Measurements from ENCODE around the gene NAV2.
A peak's percentile ranks its signal among the peaks of the same experiment; 100 is the strongest.

Gene NAV2

DNA sequence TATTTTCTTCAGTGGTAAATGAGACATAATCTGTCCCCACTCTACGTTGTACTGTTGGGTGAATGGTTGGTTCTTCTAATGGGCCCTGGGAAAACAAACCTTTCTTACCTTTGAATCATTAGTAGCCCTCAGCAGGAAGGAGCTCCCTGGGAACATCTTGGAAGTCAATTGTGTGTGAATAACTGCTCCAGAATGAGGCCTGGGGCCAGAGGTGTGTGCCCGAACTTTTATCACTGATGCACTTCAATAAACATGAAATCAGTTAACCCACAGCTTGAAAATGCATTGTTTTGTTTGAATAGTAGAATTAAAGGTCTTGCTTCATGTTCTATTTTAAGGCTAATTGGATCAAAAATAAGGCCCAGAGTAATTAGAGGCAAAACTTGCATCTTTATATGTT, 67.1 kb downstream of the NAV2 start:
- no peak for DNase-seq

DNA sequence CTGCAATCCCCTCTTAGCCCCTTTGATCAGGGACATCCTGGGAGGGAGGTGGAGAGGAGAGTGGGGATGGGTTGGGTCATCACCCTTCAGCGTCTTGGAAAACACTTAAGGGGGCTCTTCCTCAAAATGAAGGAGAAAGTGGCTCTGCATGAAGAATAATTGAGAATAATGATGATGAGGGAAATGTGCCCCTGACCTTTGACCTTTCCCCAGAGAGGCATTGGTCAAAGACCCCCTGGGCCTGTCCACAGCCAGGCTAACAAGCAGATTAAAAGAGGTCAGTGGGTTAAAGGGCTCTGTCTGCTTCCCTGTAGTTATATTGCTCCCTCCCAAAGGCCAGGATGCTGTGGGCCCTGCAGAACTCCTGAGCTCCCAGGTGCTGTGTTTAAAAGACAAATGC, 68.7 kb downstream of the NAV2 start:
- DNase-seq: no peak

DNA sequence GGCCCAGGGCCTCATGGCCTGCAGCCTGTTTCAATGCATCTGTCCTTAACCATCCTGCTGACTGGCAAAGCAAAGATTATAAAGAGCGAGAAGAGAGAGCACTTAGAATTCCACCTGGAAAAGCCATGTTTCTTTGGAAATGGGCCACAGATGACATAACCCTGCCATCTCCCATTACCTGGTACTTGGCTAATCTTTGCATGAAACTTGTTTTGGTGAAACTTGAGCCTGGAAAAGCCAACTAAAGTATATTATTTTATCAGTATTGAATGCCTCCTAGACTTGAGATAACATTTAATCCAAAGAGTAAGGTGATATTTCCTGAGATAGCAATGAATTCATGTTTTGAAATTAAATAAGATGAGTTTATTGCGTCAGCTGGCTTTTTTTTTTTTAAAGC, 72.6 kb downstream of the NAV2 start:
- DNase-seq: no peak

DNA sequence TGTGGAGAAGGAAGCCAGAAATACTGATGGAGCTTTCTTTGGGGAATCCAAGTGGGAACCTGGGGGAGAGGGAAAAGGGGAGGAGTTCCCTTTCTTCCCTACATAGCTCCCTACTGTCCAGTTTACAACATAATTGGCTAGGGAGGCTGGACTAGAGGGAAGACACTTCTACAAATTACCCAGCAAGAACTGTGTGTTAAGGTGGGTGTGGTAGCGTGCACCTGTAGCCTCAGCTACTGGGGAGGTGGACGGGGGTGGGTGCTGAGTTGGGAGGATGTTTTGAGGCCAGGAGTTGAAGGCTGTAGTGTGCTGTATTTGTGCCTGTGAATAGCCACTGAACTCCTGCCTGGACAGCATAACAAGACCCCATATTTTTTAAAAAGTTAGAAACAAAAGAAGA, 74.0 kb downstream of the NAV2 start:
- DNase-seq: no peak

DNA sequence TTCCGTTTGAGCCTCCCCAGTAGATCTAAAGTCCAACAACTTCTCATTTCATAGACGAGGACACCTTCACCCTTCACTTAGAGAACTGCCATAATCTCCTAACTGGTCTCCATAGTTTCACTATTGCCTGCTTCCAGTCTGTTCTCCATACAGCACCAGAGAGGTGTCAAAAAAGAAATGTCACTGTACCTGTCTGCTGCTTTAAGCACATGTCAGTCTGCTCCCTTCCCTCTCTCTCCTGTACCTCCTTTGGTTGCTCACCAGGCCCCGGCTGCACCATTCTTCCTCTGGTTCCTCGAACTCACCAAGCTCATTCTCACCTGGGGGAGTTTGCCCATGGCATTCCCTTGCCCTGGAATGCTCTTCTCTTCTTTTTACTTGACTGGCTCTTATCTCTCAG, 75.8 kb downstream of the NAV2 start:
- no peak for DNase-seq

DNA sequence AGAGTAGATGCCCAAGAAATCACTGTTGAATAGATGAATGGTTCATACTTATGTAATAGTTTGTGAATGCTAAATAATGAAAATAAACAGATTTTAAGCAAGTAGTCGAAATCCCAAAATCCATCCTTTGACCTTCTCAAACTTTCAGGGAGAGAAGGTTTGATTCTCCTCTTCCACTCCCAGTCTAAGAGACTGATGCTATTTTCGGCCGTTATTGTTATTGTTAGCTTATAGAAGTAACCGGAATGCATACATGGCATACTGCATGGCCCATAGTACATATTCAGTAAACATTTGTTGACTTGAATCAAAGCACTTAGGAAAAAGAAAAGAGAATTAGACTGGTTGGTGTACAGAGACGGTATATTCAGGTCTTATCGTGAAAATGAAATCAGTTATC, 76.6 kb downstream of the NAV2 start:
- no peak for DNase-seq

DNA sequence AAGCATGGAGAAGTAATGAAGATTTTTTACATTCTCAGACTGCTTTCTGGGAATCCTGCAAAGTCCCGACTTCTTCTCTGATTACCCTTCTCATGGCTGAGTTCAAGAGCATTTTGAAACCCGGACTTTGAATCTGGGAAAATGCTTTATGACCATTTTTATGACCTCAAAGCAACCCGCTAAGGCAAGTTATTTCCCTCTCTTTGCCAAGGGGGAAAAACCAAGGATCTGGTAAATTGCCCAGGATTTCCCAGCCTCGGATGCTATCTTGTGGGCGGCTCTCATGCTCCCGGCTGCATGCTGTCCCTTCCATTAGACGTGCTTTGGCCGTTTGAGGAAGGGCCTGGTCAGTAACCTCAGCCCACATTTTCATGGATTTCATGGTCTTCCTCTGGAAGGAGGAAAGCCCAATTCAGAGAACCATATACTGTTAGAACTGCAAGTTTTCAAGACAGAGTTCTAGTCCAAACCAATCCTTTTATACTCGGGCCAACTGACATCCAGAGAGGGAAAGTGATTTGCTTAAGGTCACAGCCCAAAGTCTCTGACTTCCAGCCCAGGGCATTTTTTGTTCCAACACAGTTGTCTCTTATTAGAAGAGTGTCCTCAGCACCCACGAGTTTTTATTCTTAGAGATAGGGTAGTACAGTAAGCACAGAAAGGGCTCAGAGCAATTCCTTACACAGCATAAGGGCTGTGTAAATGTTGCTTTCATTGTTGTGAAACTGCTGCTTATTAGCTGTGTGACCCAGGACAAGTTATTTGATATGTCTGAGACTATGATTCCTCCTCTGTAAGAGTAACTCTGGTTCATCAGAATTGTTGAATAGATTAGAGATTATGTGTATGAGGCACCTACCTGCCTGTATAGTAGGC, 77.4 kb downstream of the NAV2 start:
- peak; percentile 63 for DNase-seq

DNA sequence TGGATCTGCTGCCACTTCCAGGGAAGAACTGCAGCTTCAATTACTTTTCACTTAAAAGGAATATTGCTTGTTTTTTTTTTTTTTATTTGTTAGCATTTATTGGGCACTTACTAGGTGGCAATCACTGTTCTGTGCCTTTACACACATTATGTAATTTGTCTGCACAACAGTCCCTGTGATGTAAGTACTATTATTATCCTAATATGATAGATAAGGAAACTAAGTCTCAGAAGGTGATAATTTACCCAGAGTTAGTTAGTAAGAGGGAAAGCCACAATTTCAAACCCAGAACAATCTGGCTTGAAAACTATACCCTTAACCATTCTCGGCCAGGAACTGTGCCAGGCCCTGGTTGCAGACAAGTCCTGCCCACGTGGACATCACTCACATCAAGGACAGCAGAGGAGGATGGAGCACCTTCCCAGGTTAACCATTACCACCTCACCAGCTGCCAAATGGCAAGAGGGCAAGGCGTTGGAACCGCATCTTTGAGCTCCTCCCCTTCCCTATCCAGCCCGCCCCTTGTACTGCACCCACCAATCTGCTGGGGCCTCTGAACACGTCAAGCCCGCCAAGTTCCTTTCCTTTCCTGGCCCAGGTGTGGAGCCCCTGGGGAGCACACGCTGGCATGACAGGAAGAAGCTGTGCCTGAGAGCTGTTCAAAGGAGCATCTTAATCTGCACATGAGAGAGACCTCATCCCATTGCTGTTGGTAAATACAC, 78.4 kb downstream of the NAV2 start:
- no peak for DNase-seq

DNA sequence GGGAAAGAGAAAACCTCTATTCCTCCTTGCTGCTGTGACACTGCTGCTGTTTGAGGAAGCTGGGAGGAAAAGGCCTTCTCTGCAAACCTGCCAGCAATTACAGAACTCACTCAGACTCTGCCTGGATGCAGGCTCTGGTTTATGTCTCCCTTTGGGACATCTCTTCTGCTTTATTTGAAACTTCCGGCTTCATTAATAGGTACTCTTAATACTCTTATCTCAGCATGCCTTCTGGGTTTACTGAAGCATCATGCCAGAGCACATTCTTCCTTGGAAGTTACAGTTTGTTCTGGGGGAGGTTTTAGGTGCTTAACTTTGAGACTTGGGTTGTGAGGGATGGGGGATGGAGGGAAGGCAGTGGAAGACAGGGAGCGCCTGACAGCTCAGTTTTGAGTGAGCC, 79.9 kb downstream of the NAV2 start:
- no peak for DNase-seq

DNA sequence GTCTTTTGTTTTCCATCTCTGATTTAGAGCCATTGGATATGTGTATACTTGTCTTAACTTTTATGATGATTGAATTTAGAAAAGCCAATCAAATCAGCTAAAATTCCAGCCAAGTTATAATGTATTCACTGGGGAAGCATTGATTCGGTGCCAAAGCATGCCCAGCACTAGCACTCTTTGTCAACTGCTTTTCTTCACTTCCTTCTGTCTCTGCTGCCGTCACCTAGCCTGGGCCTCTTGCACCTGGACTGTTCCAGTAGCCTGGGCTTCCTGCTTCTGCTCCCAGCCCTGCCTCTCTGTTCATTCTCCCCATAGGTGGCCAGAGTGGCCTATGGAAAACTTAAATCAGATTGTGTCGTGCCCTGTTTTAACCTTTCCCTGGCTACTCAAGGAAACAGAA, 80.7 kb downstream of the NAV2 start:
- DNase-seq: no peak

DNA sequence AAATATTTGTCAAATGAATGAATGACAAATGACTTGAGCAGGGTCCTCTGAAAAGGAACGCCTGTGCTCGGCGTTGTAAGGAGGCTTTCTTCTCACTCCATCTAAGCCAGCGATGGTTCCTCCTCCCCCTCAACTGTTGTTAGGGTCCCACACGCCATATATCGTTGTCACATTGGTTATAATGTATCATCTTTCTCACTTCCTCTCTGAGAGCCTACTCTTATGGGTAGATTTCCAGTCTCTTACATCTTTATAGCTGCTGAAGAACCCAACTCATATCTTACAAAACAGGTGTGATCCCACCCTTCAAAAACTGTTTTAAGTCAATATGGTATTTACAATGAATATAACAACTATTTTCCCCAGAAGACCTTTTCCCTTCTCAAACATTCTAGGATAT, 81.5 kb downstream of the NAV2 start:
- no peak for DNase-seq

DNA sequence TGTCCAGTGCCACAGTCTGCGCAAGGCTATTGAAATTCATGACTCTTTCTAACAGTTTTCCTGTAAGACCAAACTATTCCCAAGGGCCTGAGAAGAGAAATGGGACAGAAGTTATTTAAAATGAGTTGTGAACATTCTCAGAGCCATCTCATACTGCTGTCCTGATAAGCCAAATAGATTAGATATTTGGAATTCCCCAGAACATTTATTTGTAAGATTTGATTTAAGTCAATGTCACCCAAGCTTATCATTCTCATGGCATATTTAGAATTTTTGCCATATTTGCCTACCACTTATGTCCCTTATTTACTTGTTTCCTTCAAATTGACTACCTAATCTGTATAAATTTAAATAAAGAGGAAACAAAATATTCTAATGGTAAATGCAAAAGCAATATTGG, 82.4 kb downstream of the NAV2 start:
- DNase-seq: no peak

DNA sequence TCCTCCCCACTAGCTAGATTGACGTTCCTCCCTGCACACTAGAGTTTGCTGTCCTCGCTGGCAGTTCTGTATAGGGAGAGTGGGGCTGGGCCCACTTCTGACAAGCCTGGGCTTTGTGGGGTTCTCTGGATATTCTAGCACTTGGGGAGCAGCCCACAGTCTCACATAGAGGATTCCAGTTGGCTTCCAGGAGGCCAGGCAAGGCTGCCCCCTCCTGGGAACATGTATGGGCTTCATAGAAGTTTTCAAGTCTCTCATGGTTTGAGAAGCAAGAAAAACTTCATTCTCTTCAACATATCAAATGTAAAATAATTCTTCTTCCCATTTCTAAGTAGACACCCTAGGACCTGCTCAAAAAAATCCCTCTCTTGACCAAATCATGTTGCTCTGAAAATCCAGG, 87.5 kb downstream of the NAV2 start:
- no peak for DNase-seq

DNA sequence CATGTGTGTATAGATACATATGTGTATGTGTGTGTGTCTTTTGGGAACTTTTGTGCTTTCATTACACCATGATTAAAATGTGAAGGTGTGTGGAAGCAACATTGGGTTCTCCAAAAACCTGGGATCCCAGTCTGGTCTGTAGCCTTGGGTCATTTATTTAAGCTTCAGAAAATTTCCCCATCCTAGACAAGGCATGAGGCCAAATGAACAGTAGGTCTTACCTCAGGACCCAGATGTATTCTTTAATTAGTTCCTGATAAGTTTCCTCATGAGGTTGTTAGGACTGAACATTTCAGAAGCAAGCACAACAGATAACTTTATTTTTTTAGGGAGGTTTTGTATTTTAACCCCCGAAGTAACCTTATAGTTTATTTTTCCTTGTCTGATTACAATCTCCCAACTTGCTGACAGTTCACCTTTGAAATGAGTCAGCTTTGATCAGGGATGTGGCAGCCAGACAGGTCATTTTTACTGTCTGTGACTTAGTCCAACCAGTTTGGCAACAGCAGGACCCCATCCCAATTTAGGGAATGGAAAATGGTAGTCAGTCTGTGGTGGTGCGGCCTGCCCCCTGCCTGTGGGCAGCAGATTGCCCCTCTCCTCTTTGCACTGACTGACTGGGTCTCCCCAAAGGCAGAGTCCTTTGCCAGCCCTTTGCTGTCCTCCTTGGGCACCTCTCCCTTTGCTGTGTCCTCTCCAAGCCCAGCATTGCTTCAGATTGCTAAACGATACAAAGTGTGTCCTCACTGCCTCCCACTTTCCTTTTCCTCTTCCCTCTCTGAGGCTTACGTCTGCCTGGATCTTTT, 88.3 kb downstream of the NAV2 start:
- DNase-seq: no peak

DNA sequence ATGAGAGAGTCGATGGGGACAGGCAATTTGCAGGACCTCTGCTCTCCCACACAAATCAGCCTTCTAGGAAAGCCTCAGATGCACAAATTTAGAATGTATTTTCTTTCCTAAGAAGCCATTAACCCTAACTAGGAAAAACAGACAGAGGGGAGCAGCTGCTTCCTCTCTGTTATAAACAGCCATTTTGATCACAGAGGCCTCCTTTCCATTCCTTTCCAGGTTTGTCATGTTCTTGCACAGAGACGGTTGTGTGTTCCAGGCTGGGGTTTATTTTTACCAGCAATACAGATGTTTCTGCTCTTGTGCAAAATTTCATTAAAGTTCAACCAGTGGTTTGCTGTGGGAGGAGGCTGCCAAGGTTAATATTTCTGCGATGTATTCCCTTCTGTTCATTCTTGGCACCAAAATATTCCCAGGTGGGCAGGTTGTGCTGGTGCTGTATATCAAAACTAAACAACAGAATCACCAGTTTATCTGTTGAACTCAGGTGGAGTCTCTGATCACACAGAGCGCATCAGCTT, 90.2 kb downstream of the NAV2 start:
- no peak for DNase-seq

DNA sequence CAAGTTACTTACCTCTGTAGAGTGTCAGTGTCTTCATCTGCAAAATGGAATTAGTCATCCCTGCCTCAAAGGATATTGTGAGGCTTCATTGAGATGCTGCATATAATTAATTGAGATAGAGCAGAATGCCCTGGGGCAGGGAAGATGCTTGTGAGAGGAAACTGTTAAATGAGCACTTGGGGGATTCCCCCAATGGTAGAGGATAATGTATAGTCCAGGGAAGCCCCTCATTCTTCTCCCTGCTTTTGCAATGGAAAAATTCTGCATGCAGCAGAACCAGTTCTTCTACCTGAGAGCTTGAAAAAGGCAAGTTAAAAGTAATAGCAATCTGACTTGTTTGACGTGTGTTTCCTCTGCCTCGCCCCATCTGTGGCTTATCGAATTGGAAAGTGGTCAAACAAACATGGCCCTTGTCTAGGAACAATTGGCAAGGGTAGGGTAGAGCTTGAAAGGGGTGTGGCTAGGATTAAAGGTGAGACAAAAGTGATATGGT, 90.9 kb downstream of the NAV2 start:
- DNase-seq: no peak

DNA sequence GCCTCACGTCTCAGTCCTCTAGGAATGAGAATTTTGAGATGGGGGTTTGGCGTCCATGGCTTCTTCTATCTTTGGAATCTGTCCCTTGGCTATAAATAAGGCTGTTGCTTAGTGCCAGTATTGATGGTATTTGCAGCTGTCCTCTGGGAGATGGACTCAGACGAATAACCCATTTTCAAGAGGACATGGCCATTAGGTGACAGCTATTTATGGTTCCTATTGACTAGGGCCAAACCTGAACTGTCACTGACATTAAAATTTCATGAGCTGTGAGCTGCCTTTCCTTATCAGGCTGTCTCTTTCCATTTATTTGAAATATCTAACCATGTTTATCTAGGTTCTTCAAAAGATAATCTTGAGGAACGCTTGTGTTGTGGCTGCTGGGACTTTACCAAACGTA, 92.7 kb downstream of the NAV2 start:
- no peak for DNase-seq

DNA sequence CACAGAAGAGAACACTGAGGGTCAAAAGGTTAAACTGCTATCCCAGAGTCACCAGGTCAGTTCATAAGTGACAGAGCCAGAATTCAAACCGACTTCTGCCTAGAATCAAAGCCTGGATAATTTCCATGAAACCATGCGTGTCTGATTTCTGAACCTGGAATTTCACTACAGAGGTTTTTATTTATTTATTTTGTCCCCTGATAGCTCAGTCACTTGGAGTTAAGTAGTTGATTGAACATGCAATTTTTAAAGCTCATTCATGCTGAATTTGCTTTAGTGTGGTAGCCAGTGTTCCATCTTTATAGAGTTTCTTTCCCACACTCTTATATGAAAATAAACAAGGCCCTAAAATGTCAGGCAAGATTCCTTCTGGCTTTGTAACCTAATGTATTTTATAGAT, 93.2 kb downstream of the NAV2 start:
- DNase-seq: no peak

DNA sequence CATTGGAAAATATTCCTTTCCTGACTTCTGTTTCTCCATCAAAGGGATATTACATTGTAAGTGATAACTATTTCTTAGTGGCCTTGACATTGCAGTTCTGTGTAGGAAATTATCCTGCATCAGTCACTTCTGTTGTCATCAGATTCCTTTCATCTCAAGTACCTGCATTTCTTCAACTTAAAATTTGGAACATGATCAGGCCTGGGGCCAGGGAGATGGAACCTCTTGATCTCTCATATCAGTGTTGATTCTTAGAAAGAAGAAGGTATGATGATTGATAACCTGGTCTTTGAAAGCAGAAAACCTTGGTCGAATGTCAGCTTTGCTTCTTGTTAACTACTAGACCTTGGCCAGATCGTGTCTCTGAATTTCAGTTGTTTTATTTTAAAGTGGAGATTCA, 93.6 kb downstream of the NAV2 start:
- no peak for DNase-seq

DNA sequence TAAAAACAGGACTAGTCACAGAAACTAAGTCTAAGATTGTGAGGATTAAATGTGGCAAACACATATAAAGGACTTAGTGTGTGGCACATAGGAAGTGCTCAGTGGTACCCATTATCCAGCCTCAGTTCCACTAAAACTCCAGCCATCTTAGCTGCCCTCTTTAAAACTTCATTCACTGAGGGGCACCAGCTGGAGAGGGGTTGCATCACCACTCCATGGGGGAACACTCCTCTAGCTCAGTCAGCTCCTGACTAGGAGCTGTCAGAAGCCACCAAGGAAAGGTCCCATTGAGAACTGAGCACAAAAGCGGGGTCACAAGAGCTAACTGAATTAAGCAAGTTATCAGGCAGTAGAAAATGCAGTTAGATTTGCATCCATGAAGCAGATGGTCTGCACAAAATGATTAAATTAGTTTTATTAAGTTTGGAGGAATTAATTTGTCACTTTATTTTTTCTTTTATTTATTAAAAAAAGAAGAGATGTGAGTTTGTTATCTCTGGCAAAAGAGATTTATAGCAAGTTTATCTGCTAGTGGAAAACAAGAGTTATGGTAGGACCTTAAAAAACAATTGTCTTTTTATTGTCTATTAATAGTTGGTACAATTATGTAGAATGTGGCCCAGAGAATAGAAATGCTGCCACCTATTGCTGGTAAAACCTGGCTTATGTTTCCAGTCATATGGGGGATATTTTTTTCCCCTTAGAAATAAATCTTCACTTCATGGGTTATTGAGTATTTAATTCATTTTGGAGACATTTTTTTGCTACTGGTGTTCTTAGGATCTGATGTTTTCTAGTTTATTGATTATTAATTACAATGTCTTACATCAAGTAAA, 95.7 kb downstream of the NAV2 start:
- DNase-seq: no peak

DNA sequence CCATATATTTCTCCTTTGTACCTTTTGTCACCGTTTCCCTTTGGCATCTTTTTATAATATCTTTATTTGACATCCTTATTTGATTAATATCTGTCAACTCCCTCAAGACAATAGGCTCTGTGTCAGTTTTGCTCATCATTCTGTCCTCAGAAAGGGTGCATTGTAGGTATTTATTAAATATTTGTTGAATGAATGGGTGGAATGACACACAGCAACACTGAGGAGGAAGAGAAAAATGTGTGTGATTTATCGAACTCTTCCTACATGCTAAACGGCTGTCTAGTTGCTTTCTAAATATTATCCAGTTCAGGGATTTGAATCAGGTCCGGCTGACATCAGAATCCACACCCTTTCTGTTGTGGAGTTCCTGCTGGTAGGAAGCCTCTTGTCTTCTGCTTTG, 98.2 kb downstream of the NAV2 start:
- no peak for DNase-seq

DNA sequence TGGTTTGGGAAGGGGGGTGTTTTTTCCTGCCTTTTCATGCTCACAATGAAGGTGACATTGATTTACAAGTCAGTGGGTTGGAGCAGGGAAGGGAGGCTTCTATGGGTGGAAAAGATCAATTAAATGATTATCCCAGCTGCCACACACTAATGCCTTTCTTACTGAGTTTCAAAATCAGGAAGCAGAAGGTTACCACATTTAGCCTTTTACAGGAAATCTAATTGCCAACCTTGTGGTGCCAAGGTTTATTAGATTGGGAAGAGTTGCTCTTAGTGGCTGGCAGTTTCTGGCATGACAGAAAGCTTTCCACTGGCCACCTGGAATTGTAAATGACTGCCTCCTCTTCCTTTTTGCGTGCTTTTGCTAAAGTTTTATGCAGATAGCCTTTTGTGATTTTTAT, 98.7 kb downstream of the NAV2 start:
- no peak for DNase-seq
